A673 (cell line): Measurements from ENCODE around the gene ANLN. TPM values are rescaled to one million over a fixed set of nuclear protein-coding genes. Genes with fewer than 3 reads are reported as not detected.
"Not testable (repeated sequence)": the region's sequence is repeated elsewhere in the genome, so short reads cannot be mapped to it uniquely, and the experiment has no call there.

Experiments used
- BruUV-seq: library from RNA; stranded (reverse); fragments of 400-500 nt; replicated peaks from 2 replicates; lab custom pipeline; 2021; lab: Mats Ljungman, UMichigan
- CTCF ChIA-PET: fragments of 300-600 bp; sonication (Branson Sonifier 250); formaldehyde crosslinking; loops from one replicate; lab custom pipeline; 2022; ENCODE audit warnings: antibody characterized with exemption; lab: Charles Lee
- POLR2A ChIA-PET: fragments of 300-600 bp; sonication (Branson Sonifier 250); formaldehyde crosslinking; loops from one replicate; lab custom pipeline; 2022; ENCODE audit warnings: antibody characterized with exemption; ENCODE audit not compliant: low non-redundant PET; lab: Charles Lee
- DNase-seq: peaks from one replicate; pipeline ENCODE4 v3.0.0-alpha.2; 2015; ENCODE audit warnings: low spot score
- H3K27ac ChIP-seq: fragments of 200-600 bp; sonication (generic); 2 replicates; pipeline ENCODE4 v1.5.1; 2016; ENCODE audit warnings: mixed run types, low read depth, mild to moderate bottlenecking, mixed read lengths, antibody characterized with exemption, low read length; ENCODE audit not compliant: poor library complexity, severe bottlenecking
- H3K27me3 ChIP-seq: fragments of 200-600 bp; sonication (generic); replicated peaks from 2 replicates; pipeline ENCODE4 v1.6.1; 2017; ENCODE audit warnings: mixed run types, low read depth, mild to moderate bottlenecking, mixed read lengths, antibody characterized with exemption, low read length; ENCODE audit not compliant: insufficient read depth, poor library complexity
- H3K36me3 ChIP-seq: fragments of 200-600 bp; sonication (generic); 2 replicates; pipeline ENCODE4 v1.6.1; 2016; ENCODE audit warnings: mixed run types, mild to moderate bottlenecking, mixed read lengths, antibody characterized with exemption, low read length; ENCODE audit not compliant: insufficient read depth, poor library complexity, severe bottlenecking
- H3K4me1 ChIP-seq: fragments of 200-600 bp; sonication (generic); 2 replicates; pipeline ENCODE4 v1.6.1; 2017; ENCODE audit warnings: mixed run types, mild to moderate bottlenecking, mixed read lengths, antibody characterized with exemption, low read length; ENCODE audit not compliant: insufficient read depth, poor library complexity, severe bottlenecking
- H3K4me3 ChIP-seq: fragments of 200-600 bp; sonication (generic); 2 replicates; pipeline ENCODE4 v1.5.1; 2016; ENCODE audit warnings: low read depth, mixed run types, mild to moderate bottlenecking, mixed read lengths, low read length; ENCODE audit not compliant: poor library complexity, severe bottlenecking
- H3K9me3 ChIP-seq: fragments of 200-600 bp; sonication (generic); 2 replicates; pipeline ENCODE4 v1.6.1; 2016; ENCODE audit warnings: mixed run types, low read depth, mild to moderate bottlenecking, mixed read lengths, antibody characterized with exemption, low read length; ENCODE audit not compliant: poor library complexity, severe bottlenecking
- EZH2 ChIP-seq: fragments of 200-600 bp; sonication (generic); IDR thresholded peaks from 2 replicates; pipeline ENCODE4 v1.6.1; 2017; ENCODE audit warnings: borderline replicate concordance, low read depth, mild to moderate bottlenecking, mixed read lengths, antibody characterized with exemption, low read length; ENCODE audit not compliant: poor library complexity, severe bottlenecking
- intact Hi-C: fragments of 100-400 bp; cut with micrococcal nuclease; formaldehyde crosslinking; loops from one replicate; pipeline ENCODE4 v1.10.0; 2022; ENCODE audit not compliant: unreplicated experiment
- total RNA-seq: library from RNA; stranded (reverse); gene quantifications from 2 replicates; pipeline ENCODE4 v1.2.3, GENCODE V29; 2021
- TF ChIP-seq, protein P1 (sequence below): fragments of 300-800, 200-600 bp; sonication (generic); conservative IDR thresholded peaks from 2 replicates; pipeline ENCODE4 v1.5.1; 2017; ENCODE audit warnings: low read depth, mild to moderate bottlenecking, antibody characterized with exemption, low read length, moderate library complexity, mixed read lengths

ANLN gene
- total RNA-seq, 1 experiment from 2014 or later = 164 TPM

DNA sequence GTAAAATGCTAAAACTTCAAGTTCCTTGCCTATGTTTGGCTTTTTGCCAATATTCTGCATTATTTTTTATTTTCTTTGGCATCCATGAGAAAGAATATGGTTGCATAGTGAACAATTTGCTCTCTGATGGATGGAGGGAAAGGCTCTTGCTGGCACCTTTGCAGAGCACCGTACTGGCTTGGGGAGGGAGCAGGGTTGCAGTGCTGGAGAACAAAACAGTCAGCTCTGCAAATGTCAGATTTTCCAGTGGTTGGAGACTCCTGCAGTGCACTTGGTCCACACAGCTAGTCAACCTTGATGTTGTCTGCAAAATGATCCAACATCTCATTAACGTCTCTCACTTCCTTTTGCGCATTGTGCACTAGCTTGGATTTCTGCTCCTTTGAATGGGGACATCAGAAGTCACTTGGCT, 100.8 kb downstream of the ANLN start:
- H3K27ac ChIP-seq = no peak overlapping the region
- no TSS peak for BruUV-seq
- POLR2A ChIA-PET = interaction anchor here (0.6 kb wide), 1 partner anchor 484 kb away, joined by 3 read pairs; no protein-coding TSS in a partner anchor
- intact Hi-C loops = no loop called here
- H3K9me3 ChIP-seq = no peaks in the 10 kb centered on the region
- H3K36me3 ChIP-seq = no peaks in the 10 kb centered on the region
- H3K4me3 ChIP-seq = no peak overlapping the region
- CTCF ChIA-PET = interaction anchor here (1.0 kb wide), 1 partner anchor 691 kb away, joined by 3 read pairs; no protein-coding TSS in a partner anchor
- H3K27me3 ChIP-seq = peaks cover 42% of the 10 kb centered on the region
- no peaks in the 10 kb centered on the region for H3K4me1 ChIP-seq
- TF ChIP-seq EZH2 = no peak
- no peak for DNase-seq

DNA sequence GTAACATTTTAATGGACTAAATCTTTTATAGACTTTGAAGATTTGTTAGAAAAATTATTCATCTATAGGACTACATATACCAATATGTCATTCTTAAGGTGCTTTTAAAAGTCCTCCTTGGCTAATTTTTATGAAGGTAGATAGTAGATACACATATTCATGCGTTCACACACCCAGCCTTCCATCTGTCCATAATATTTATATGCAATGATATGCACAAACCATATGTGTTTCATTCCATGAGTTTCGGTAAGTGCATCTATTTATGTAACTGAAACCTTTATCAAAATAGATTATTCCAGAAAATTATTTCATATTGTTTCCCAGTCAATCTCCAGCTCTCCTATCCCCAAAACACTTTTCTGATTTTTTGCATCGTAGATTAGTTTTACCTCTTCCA, 101.7 kb downstream of the ANLN start:
- Histone ChIP-seq H3K27ac (no peak overlapping the region), H3K36me3 (no peaks in the 10 kb centered on the region), H3K9me3 (no peaks in the 10 kb centered on the region), H3K4me3 (no peak overlapping the region), H3K4me1 (no peaks in the 10 kb centered on the region), H3K27me3 (peaks cover 39% of the 10 kb centered on the region)
- CTCF ChIA-PET = no interaction called here
- intact Hi-C loops = no loop called here
- DNase-seq = no peak
- POLR2A ChIA-PET = no interaction called here
- TF ChIP-seq EZH2 = no peak
- TF ChIP-seq, protein P1, sequence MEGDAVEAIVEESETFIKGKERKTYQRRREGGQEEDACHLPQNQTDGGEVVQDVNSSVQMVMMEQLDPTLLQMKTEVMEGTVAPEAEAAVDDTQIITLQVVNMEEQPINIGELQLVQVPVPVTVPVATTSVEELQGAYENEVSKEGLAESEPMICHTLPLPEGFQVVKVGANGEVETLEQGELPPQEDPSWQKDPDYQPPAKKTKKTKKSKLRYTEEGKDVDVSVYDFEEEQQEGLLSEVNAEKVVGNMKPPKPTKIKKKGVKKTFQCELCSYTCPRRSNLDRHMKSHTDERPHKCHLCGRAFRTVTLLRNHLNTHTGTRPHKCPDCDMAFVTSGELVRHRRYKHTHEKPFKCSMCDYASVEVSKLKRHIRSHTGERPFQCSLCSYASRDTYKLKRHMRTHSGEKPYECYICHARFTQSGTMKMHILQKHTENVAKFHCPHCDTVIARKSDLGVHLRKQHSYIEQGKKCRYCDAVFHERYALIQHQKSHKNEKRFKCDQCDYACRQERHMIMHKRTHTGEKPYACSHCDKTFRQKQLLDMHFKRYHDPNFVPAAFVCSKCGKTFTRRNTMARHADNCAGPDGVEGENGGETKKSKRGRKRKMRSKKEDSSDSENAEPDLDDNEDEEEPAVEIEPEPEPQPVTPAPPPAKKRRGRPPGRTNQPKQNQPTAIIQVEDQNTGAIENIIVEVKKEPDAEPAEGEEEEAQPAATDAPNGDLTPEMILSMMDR = no peak
- no TSS peak for BruUV-seq

DNA sequence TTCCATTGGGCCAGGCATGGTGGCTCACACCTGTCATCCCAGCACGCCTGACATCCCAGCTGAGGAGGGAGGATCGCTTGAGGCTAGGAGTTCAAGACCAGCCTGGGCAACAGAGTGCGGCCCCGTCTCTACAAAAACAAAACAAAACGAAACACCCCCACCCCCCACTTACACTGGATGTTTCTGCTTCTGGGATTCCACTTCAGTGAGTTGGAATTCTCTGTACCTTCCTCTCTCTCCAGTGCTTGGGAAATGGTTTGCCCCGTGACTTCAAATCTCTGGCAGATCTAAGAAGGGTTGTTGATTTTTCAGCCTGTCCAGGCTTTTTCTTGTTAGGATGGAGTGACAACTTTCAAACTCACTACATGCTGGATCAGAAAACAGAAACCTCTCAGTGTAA, 106.9 kb downstream of the ANLN start:
- POLR2A ChIA-PET = no interaction called here

DNA sequence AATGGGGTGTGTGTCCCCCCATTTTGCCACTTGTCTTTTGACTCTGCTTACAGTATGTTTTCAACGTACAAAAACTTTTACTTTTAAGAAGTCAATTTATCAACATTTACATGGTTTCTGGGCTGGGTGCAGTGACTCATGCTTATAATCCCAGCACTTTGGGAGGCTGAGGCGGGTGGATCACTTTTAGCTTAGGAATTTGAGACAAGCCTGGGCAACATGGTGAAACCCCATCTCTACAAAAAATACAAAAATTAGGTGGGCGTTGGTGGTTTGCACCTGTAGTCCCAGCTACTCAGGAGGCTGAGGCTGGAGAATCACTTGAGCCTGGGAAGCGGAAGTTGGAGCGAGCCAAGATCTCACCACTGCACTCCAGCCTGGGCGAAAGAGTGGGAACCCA, 107.5 kb downstream of the ANLN start:
- DNase-seq, POLR2A ChIA-PET, H3K27me3 ChIP-seq, intact Hi-C loops, H3K27ac ChIP-seq, H3K4me3 ChIP-seq, H3K9me3 ChIP-seq, H3K36me3 ChIP-seq, H3K4me1 ChIP-seq, BruUV-seq: not testable (repeated sequence)
- CTCF ChIA-PET = interaction anchor here (0.6 kb wide), 1 partner anchor 47 kb away, joined by 3 read pairs; no protein-coding TSS in a partner anchor

More for the DNA sequence above, 106.9 kb downstream of the ANLN start:
- no peak overlapping the region for H3K4me3 ChIP-seq
- no peaks in the 10 kb centered on the region for H3K36me3 ChIP-seq
- no peaks in the 10 kb centered on the region for H3K9me3 ChIP-seq
- peaks cover 14% of the 10 kb centered on the region for H3K27me3 ChIP-seq
- intact Hi-C loops = no loop called here
- CTCF ChIA-PET = interaction anchor here (0.6 kb wide), 1 partner anchor 46 kb away, joined by 3 read pairs; no protein-coding TSS in a partner anchor
- no peaks in the 10 kb centered on the region for H3K4me1 ChIP-seq
- no peak for DNase-seq
- BruUV-seq = no TSS peak
- TF ChIP-seq, protein P1 = no peak
- TF ChIP-seq EZH2 = no peak
- H3K27ac ChIP-seq = no peak overlapping the region
